Measurements from ENCODE around the gene EFNA1. TPM values are rescaled to one million over a fixed set of nuclear protein-coding genes. Genes with fewer than 3 reads are reported as not detected.

EFNA1 gene
- total and polyA plus RNA-seq, 2 of the 4 experiments (the other 2 are of a cell fraction) = 0.90 to 1.6 TPM

DNA sequence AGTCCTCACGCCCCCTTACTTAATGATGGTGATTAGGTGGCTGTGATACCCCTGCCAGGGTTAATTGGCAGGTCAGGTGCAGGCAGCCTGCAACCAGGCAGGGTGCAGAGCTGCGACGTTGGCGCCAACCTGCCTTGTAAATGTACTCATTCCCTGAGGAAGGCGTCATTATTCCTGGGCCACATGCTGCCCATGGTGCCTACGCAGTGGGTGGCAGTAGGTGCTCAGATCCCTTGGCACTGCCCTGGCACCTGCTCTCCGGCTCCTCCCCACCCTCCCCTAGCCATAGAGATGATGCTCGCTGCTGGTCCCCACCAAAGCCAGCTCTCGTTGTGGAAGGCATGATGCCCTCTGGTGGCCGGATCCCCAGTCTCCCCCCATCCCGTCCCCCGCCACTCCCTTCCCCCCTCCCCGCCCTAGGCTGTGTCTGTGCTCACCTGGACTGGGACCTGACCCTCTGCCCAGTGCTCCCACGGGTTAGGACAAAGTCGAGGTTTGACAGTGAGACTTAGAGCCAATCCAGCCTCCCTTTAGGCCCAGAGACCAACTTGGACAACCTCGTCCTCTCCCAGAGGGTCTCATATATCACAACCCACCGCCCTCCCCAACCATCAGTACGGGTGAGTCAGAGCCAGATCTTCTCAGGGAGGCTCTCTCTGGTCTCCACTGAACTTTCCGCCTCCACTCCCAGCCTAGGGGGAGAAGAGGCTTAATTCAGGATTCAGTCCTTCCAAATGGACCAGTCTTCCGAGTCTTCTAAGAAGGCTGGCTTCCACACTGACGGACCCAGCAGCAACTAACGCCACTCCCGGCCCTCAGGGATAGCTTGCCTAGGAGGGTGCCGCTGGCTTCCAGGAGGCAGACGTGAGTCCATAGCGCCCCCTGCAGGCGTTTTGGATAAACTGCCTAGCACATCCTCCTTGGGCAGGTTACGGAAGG, 39.8 kb downstream of the EFNA1 start:
- H4K8ac ChIP-seq (ENCODE audit: low read depth in 2 of 2, low read length in 2 of 2) = no peak overlapping the region
- H2AK9ac ChIP-seq (replicated peaks; ENCODE audit: low read depth, low read length, poor library complexity) = peak overlapping the region; percentile 57
- H3K4me1 ChIP-seq (ENCODE audit: control insufficient read depth, insufficient read depth, low read length) = peaks cover 4% of the 10 kb centered on the region; the same call in 1 of the 2 replicates
- H2BK15ac ChIP-seq (ENCODE audit: low read depth, low read length) = no peak overlapping the region
- in situ Hi-C loops (cut with MboI; ENCODE audit: low sequenced_read_pairs) (loop anchor here (5.0 kb wide), 1 partner anchor 75 kb away; no protein-coding TSS in a partner anchor), dilution Hi-C loops (cut with HindIII; ENCODE audit: low sequenced_read_pairs, unreplicated experiment) (no loop called here), intact Hi-C loops (cut with micrococcal nuclease) (loop anchor here (1.0 kb wide), 2 partner anchors 32 to 76 kb away; partner anchors contain the start of gene SLC50A1)
- H4K20me1 ChIP-seq (ENCODE audit: insufficient read depth, low read length) = no peaks in the 10 kb centered on the region
- peaks cover 6% of the 10 kb centered on the region; the same call in 1 of the 2 replicates for H3K27me3 ChIP-seq (ENCODE audit: control insufficient read depth, insufficient read depth, low read length)
- no peak overlapping the region for H3K23ac ChIP-seq (ENCODE audit: low read depth, low read length)
- H4K91ac ChIP-seq (ENCODE audit: insufficient read depth, low read depth, low read length) = no peak overlapping the region
- ChIA-PET POLR2A (ENCODE audit: unreplicated experiment) (interaction anchor here (0.6 kb wide), 1 partner anchor 283 kb away, joined by 9 read pairs; no protein-coding TSS in a partner anchor), CTCF (interaction anchor here (0.8 to 3.1 kb wide), 10 partner anchors 11 to 682 kb away, joined by 3 to 18 read pairs (median 4); no protein-coding TSS in a partner anchor)
- 15% methylated on average over 12 of the region's 28 CpGs; no CpG with 5 or more reads in 1 of the 2 experiments for WGBS, 2 experiments (ENCODE audit: extremely low coverage in 2 of 2, insufficient read length in 1 of 2)
- H2AK5ac ChIP-seq (ENCODE audit: low read depth, low read length) = peak overlapping the region; percentile 20
- H2BK20ac ChIP-seq (ENCODE audit: low read depth, low read length) = no peak overlapping the region
- ATAC-seq (ENCODE audit: low read depth) = peak; percentile 81
- no peak overlapping the region for H3K4ac ChIP-seq (ENCODE audit: low read depth, low read length)
- H4K5ac ChIP-seq (ENCODE audit: low read depth, low read length) = no peak overlapping the region
- peaks cover 16% of the 10 kb centered on the region for H3K36me3 ChIP-seq (ENCODE audit: control insufficient read depth, insufficient read depth, low read length)
- no peak overlapping the region for H3K14ac ChIP-seq (replicated peaks; ENCODE audit: low read depth, low read length)
- H2BK5ac ChIP-seq (ENCODE audit: low read depth, low read length, poor library complexity, severe bottlenecking) = no peak overlapping the region
- no peak overlapping the region for H3K18ac ChIP-seq (ENCODE audit: low read depth, low read length)
- peak overlapping the region; percentile 60 for H2AFZ ChIP-seq (replicated peaks; ENCODE audit: low read length, poor library complexity)
- peak overlapping the region; percentile 60 for H3K4me2 ChIP-seq (ENCODE audit: low read depth, low read length)
- TF ChIP-seq, protein P1, sequence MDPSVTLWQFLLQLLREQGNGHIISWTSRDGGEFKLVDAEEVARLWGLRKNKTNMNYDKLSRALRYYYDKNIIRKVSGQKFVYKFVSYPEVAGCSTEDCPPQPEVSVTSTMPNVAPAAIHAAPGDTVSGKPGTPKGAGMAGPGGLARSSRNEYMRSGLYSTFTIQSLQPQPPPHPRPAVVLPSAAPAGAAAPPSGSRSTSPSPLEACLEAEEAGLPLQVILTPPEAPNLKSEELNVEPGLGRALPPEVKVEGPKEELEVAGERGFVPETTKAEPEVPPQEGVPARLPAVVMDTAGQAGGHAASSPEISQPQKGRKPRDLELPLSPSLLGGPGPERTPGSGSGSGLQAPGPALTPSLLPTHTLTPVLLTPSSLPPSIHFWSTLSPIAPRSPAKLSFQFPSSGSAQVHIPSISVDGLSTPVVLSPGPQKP (IDR thresholded peaks at IDR 0.05; ENCODE audit: borderline replicate concordance, low read depth, low read length) = no peak
- TF ChIP-seq POLR2A (IDR thresholded peaks at IDR 0.05; ENCODE audit: low read depth, low read length) (peak; percentile 39), NFE2L2 (IDR thresholded peaks at IDR 0.05; ENCODE audit: low read depth, low read length) (no peak), RAD21 (IDR thresholded peaks at IDR 0.05; ENCODE audit: low read length) (peak; percentile 95), SMC3 (IDR thresholded peaks at IDR 0.05; ENCODE audit: low read depth, low read length) (peak; percentile 89), FOS (IDR thresholded peaks at IDR 0.05; ENCODE audit: low read depth, low read length) (no peak)
- TF ChIP-seq, protein P2, sequence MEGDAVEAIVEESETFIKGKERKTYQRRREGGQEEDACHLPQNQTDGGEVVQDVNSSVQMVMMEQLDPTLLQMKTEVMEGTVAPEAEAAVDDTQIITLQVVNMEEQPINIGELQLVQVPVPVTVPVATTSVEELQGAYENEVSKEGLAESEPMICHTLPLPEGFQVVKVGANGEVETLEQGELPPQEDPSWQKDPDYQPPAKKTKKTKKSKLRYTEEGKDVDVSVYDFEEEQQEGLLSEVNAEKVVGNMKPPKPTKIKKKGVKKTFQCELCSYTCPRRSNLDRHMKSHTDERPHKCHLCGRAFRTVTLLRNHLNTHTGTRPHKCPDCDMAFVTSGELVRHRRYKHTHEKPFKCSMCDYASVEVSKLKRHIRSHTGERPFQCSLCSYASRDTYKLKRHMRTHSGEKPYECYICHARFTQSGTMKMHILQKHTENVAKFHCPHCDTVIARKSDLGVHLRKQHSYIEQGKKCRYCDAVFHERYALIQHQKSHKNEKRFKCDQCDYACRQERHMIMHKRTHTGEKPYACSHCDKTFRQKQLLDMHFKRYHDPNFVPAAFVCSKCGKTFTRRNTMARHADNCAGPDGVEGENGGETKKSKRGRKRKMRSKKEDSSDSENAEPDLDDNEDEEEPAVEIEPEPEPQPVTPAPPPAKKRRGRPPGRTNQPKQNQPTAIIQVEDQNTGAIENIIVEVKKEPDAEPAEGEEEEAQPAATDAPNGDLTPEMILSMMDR (conservative IDR thresholded peaks at IDR 0.05; ENCODE audit: low read depth, low read length) = peak; percentile 94
- no peaks in the 10 kb centered on the region; the same call in 1 of the 2 replicates for H3K9me1 ChIP-seq (ENCODE audit: insufficient read depth, low read length)
- H2BK120ac ChIP-seq (ENCODE audit: low read depth, low read length) = no peak overlapping the region
- no peak overlapping the region for H3K56ac ChIP-seq (ENCODE audit: extremely low read depth, insufficient read depth, low read length)
- BruUV-seq (replicated peaks) = no TSS peak
- H3K9me3 ChIP-seq (ENCODE audit: control insufficient read depth, insufficient read depth, low read length) = no peaks in the 10 kb centered on the region
- H3K79me1 ChIP-seq (ENCODE audit: low read depth in 1 of 2, low read length in 2 of 2) = peaks cover 0 to 15% of the 10 kb centered on the region in 2 experiments
- H3K9ac ChIP-seq (ENCODE audit: low read depth, low read length) = no peak overlapping the region
- H3K27ac ChIP-seq (ENCODE audit: insufficient read depth, low read length) = no peak overlapping the region
- peak; percentile 72 for DNase-seq
- no peak overlapping the region for H3K4me3 ChIP-seq (ENCODE audit: insufficient read depth, low read depth, low read length)
